Dedifferentiated amniotic fluid mesenchymal stem cell (primary cell): ENCODE measurements around the gene SLC9A8.

Source experiments
- DNase-seq: peaks from one replicate; pipeline ENCODE4 v3.0.0-alpha.2; 2016; ENCODE audit errors: extremely low spot score

The SLC9A8 gene

GRCh38 chr20:49878977-49879376 is 66.3 kb downstream of the SLC9A8 start:
- no peak for DNase-seq

GRCh38 chr20:49880177-49880576 is 67.5 kb downstream of the SLC9A8 start:
- peak; percentile 62 for DNase-seq

GRCh38 chr20:49880724-49881445 is 68.3 kb downstream of the SLC9A8 start:
- DNase-seq, result no peak

- DNase-seq, result no peak
Measured at GRCh38 chr20:49882171-49882970, 69.7 kb downstream of the SLC9A8 start.

GRCh38 chr20:49883246-49883802 is 70.7 kb downstream of the SLC9A8 start:
- DNase-seq, result no peak

GRCh38 chr20:49885558-49886332 is 73.1 kb downstream of the SLC9A8 start:
- DNase-seq, result no peak

- DNase-seq, result no peak
Measured at GRCh38 chr20:49886571-49887213, 74.1 kb downstream of the SLC9A8 start.

GRCh38 chr20:49887251-49888211 is 74.9 kb downstream of the SLC9A8 start:
- DNase-seq, result no peak

- DNase-seq, result peak; percentile 39
Measured at GRCh38 chr20:49888212-49889000, 75.8 kb downstream of the SLC9A8 start.

GRCh38 chr20:49889001-49889934 is 76.6 kb downstream of the SLC9A8 start:
- DNase-seq, result no peak

GRCh38 chr20:49889935-49890333 is 77.3 kb downstream of the SLC9A8 start:
- no peak for DNase-seq

GRCh38 chr20:49890471-49891361 is 78.1 kb downstream of the SLC9A8 start:
- no peak for DNase-seq

GRCh38 chr20:49891476-49892110 is 79.0 kb downstream of the SLC9A8 start:
- no peak for DNase-seq

GRCh38 chr20:49892260-49892659 is 79.6 kb downstream of the SLC9A8 start:
- DNase-seq, result no peak

- no peak for DNase-seq
Measured at GRCh38 chr20:49892817-49893216, 80.2 kb downstream of the SLC9A8 start.

GRCh38 chr20:49893242-49894072 is 80.8 kb downstream of the SLC9A8 start:
- no peak for DNase-seq
